Measurements from ENCODE around the gene TMCC2.
"Not testable (repeated sequence)": the region's sequence is repeated elsewhere in the genome, so short reads cannot be mapped to it uniquely, and the experiment has no call there.

TMCC2 gene

GRCh38 chr1:205211839-205212536 is 15.8 kb upstream of the TMCC2 start:
- DNase-seq (ENCODE audit: low read depth) = no peak

- no peak for DNase-seq (ENCODE audit: low read depth)
These were observed 13.0 kb upstream of the TMCC2 start for GRCh38 chr1:205214756-205215155.

- no peak for DNase-seq (ENCODE audit: low read depth)
These were observed 11.2 kb upstream of the TMCC2 start for GRCh38 chr1:205216588-205216987.

GRCh38 chr1:205217418-205217817 is 10.3 kb upstream of the TMCC2 start:
- no peak for DNase-seq (ENCODE audit: low read depth)

- no peak for DNase-seq (ENCODE audit: low read depth)
These were observed 7.3 kb upstream of the TMCC2 start for GRCh38 chr1:205220421-205220820.

GRCh38 chr1:205224736-205225135 is 3.0 kb upstream of the TMCC2 start:
- no peak for DNase-seq (ENCODE audit: low read depth)

- no peak for DNase-seq (ENCODE audit: low read depth)
These were observed 1.6 kb upstream of the TMCC2 start for GRCh38 chr1:205225901-205226765.

- DNase-seq (ENCODE audit: low read depth) = no peak
These were observed 720 bp upstream of the TMCC2 start for GRCh38 chr1:205226868-205227583.

- DNase-seq (ENCODE audit: low read depth) = no peak
These were observed 361 bp downstream of the TMCC2 start for GRCh38 chr1:205228093-205228521.

- DNase-seq (ENCODE audit: low read depth) = no peak
These were observed 1.7 kb downstream of the TMCC2 start for GRCh38 chr1:205229399-205229871.

- no peak for DNase-seq (ENCODE audit: low read depth)
These were observed 2.4 kb downstream of the TMCC2 start for GRCh38 chr1:205229916-205230700.

GRCh38 chr1:205230982-205231381 is 3.2 kb downstream of the TMCC2 start:
- no peak for DNase-seq (ENCODE audit: low read depth)

GRCh38 chr1:205232127-205232820 is 4.5 kb downstream of the TMCC2 start:
- DNase-seq (ENCODE audit: low read depth) = no peak

GRCh38 chr1:205232945-205233397 is 5.2 kb downstream of the TMCC2 start:
- no peak for DNase-seq (ENCODE audit: low read depth)

- not testable (repeated sequence) for DNase-seq (ENCODE audit: low read depth)
These were observed 6.2 kb downstream of the TMCC2 start for GRCh38 chr1:205233986-205234385.

GRCh38 chr1:205235951-205236350 is 8.2 kb downstream of the TMCC2 start:
- DNase-seq (ENCODE audit: low read depth) = no peak

GRCh38 chr1:205236526-205236925 is 8.8 kb downstream of the TMCC2 start:
- DNase-seq (ENCODE audit: low read depth) = no peak

GRCh38 chr1:205236951-205237475 is 9.3 kb downstream of the TMCC2 start:
- DNase-seq (ENCODE audit: low read depth) = no peak

- no peak for DNase-seq (ENCODE audit: low read depth)
These were observed 10.1 kb downstream of the TMCC2 start for GRCh38 chr1:205237526-205238484.

- DNase-seq (ENCODE audit: low read depth) = no peak
These were observed 11.3 kb downstream of the TMCC2 start for GRCh38 chr1:205239078-205239477.
